ENCODE data around the gene OGDH.

Gene OGDH

GRCh38 chr7:44580945-44581878 lies 25.2 kb upstream of the OGDH start:
- DNase-seq (ENCODE audit: low read depth in 2 of 2): peak in 1 of 2 donors; percentile 29
- no peak for TF ChIP-seq CTCF (IDR thresholded peaks at IDR 0.05; ENCODE audit: low read depth, low read length)
- H3K4me3 ChIP-seq (replicated peaks in 1 of 2; ENCODE audit: low read depth in 2 of 2, low read length in 2 of 2): peak overlapping the region; percentile 87 to 91

DNA sequence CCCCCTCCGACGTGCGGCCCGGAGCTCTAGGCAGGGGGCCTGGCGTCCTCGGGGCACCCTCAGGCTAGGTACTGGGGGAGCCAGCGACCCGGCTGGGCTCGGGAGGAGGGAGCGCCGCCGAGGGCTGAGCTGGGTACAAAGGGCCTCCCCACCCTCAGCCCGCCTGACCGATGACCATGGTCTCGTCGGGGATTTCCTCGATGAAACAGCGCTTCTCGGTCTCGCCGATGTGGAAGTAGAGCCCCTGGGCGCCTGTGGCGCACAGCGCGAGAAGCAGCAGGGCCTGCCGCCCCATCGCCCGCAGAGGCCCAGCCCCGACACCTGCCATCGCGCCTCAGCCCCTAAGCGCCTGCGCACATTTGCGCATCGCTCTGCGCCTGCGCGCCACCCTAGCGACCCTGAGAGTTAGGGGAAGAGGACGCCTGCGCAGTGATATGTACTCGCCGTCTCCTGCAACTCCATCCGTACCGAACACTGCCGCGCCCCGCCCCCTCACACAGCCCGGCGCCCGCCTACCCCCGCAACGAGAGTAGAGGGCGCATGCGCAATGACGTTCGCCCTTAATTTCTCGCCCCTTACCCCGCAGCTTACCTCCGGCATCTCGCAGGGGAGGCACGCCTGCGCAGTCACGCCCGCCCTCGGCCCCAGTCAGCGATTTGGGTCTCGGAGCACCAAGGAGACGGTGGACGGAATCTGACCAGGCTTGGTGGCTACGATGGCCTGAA lies 24.4 kb upstream of the OGDH start, which contains the start of gene TMED4:
TSS of gene TMED4 (minus strand) at position 353 of the 725 bp plus-strand sequence. CDS start at position 328, 25 bp downstream.
- peak; percentile 99 for DNase-seq (ENCODE audit: low read depth in 2 of 2)
- TF ChIP-seq CTCF (IDR thresholded peaks at IDR 0.05; ENCODE audit: low read depth, low read length): no peak
- peak within 1 kb of the TSS; percentile 87 to 91 for H3K4me3 ChIP-seq (replicated peaks in 1 of 2; ENCODE audit: low read depth in 2 of 2, low read length in 2 of 2)

GRCh38 chr7:44583146-44583865 lies 23.1 kb upstream of the OGDH start:
- H3K4me3 ChIP-seq (replicated peaks in 1 of 2; ENCODE audit: low read depth in 2 of 2, low read length in 2 of 2): peak overlapping the region; percentile 87 to 91
- no peak for TF ChIP-seq CTCF (IDR thresholded peaks at IDR 0.05; ENCODE audit: low read depth, low read length)
- DNase-seq (ENCODE audit: low read depth in 2 of 2): no peak

DNA sequence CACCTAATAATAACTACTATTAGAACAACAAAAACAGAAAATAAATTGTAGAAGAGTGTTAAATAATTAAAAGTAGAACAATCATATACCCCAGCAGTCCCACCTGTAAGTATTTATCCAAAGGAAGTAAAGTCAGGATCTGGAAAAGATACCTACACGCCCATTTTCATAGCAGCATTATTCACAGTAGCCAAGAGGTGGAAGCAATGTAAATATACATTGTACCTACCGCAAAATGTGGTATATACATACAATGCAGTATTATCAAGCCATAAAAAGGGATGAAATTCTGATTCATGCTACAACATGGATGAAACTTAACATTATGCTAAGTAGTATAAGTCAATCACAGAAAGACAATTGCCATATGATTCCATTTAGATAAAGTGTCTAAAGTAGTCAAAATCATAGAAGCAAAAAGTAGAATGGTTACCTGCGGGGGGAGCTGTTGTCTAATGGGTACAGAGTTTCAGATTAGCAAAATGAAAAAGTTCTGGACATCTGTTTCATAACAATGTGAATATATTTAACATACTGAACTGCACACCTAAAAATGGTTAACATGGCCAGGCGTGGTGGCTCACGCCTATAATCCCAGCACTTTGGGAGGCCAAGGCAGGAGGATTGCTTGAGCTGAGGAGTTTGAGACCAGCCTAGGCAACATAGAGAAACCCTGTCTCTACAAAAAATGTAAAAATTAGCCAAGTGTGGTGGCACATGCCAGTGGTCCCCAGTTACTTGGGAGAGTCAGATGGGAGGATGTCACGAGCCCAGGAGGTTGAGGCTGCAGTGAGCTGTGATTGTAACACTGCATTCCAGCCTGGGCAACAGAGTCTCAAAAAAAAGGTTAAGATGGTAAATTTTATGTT lies 18.4 kb upstream of the OGDH start:
- DNase-seq (ENCODE audit: low read depth in 2 of 2): peak; percentile 79 to 82
- TF ChIP-seq CTCF (IDR thresholded peaks at IDR 0.05; ENCODE audit: low read depth, low read length): peak; percentile 60
- no peak overlapping the region for H3K4me3 ChIP-seq (replicated peaks in 1 of 2; ENCODE audit: low read depth in 2 of 2, low read length in 2 of 2)

DNA sequence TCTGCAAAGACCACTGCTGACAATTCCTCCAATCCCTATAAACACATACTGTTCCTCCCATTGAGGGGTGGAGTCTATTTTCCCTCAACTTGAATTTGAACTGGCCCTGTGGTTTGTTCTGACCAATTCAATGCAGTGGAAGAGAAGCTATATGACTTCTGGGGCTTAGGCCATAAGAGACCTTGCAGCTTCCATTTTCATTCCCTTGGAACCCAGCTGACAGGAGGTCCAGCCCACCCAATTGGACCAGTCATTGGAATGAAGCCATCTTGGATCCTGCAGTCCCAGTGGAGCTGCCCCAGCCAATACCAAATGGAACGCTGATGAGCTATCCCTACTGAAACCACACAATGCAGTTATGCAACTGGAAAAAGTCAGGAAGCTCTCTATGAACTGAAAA lies 15.5 kb upstream of the OGDH start:
- TF ChIP-seq CTCF (IDR thresholded peaks at IDR 0.05; ENCODE audit: low read depth, low read length): no peak
- peak in 1 of 2 donors; percentile 25 for DNase-seq (ENCODE audit: low read depth in 2 of 2)

More for the DNA sequence above, 15.5 kb upstream of the OGDH start:
- H3K4me3 ChIP-seq (replicated peaks in 1 of 2; ENCODE audit: low read depth in 2 of 2, low read length in 2 of 2): no peak overlapping the region
